ENCODE results near the gene SULT4A1. TPM values are rescaled to one million over a fixed set of nuclear protein-coding genes. Genes with fewer than 3 reads are reported as not detected.

The SULT4A1 gene
- total RNA-seq, 4 donors from 2014 or later: 1.3 TPM; not detected in 3

DNA sequence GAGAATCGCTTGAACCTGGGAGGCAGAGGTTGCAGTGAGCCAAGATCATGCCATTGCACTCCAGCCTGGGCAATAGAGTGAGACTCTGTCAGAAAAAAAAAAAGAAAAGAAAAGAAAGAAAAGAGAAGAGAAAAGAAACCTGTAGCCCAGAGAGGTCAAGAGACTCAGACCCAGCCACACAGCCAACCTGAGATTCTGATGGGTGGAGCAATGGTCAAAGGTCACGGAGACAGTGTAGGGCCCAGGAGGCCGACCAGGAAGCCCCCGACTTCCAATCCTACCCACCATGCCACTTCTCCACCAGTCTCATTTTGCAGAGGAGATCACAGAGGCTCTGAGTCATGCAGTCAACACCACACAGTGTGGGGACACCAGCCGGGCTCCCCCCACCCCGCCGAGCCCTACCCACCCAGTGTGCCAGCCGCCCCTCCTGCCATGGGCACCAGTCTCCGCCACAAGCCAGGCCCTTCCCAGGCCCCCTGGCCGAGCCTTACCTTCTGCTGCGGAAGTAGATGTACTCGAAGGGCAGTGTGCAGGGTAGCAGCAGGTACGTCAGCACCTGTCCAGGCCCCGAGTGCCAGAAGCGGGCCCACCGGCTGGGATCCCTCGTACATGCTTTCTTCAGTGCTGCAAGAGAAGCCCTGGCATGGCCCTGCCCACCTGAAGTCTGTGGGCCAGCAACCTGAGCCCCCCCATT lies 21.6 kb upstream of the SULT4A1 start:
- no peak for DNase-seq (ENCODE audit: low spot score in 2 of 2)
- 89 to 91% methylated on average over 11 to 17 of the region's 17 CpGs for WGBS, 2 donors
- Histone ChIP-seq H3K9me3 (no peaks in the 10 kb centered on the region), H3K4me1 (no peaks in the 10 kb centered on the region), H3K27me3 (peaks cover 0 to 15% of the 10 kb centered on the region in 2 donors), H3K27ac (no peak overlapping the region), H3K4me3 (no peak overlapping the region), H3K36me3 (no peaks in the 10 kb centered on the region)
- TF ChIP-seq POLR2A (IDR thresholded peaks at IDR 0.05) (no peak), EP300 (IDR thresholded peaks at IDR 0.05) (no peak)
- TF ChIP-seq, protein P1, sequence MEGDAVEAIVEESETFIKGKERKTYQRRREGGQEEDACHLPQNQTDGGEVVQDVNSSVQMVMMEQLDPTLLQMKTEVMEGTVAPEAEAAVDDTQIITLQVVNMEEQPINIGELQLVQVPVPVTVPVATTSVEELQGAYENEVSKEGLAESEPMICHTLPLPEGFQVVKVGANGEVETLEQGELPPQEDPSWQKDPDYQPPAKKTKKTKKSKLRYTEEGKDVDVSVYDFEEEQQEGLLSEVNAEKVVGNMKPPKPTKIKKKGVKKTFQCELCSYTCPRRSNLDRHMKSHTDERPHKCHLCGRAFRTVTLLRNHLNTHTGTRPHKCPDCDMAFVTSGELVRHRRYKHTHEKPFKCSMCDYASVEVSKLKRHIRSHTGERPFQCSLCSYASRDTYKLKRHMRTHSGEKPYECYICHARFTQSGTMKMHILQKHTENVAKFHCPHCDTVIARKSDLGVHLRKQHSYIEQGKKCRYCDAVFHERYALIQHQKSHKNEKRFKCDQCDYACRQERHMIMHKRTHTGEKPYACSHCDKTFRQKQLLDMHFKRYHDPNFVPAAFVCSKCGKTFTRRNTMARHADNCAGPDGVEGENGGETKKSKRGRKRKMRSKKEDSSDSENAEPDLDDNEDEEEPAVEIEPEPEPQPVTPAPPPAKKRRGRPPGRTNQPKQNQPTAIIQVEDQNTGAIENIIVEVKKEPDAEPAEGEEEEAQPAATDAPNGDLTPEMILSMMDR (IDR thresholded peaks at IDR 0.05): no peak

DNA sequence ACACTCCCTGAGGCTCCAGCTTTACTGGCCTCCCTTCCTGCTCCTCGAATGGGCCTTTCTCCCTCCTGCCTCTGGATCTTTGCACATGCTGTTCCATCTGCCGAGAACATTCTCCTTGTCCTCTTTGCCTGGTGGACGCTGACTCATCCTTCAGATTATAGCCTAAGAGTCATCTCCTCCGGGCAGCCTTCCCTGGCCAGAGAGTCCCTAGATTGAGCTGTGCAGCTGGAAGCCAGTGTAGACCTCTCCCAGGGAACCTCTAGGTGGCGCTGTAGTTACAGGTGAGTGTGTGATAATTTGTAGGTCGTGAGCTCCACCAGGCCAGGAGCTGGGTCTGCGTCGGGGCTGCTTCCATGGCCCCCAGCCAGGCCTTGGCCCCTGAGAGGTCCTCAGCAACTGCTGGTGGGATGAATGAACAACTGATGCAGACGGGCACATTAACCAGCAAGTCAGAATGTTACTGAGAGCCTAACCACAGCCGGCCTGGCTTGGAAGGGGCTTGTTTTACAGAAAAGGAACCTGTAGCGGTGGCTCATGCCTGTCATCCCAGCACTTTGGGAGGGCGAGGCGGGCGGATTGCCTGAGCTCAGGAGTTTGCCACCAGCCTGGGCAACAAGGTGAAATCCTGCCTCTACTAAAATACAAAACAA lies 20.8 kb upstream of the SULT4A1 start:
- WGBS, 2 donors: 35 to 37% methylated on average over 11 to 12 of the region's 14 CpGs
- DNase-seq (ENCODE audit: low spot score in 2 of 2): peak in 1 of 2 donors; percentile 12
- H3K27me3 ChIP-seq: peaks cover 0 to 9% of the 10 kb centered on the region in 2 donors
- H3K4me1 ChIP-seq: no peaks in the 10 kb centered on the region
- no peaks in the 10 kb centered on the region for H3K36me3 ChIP-seq
- TF ChIP-seq, protein P1 (IDR thresholded peaks at IDR 0.05): peak in 2 of 5 experiments; percentile 18 to 25
- no peak for TF ChIP-seq EP300 (IDR thresholded peaks at IDR 0.05)
- H3K9me3 ChIP-seq: no peaks in the 10 kb centered on the region
- no peak overlapping the region for H3K4me3 ChIP-seq
- H3K27ac ChIP-seq: no peak overlapping the region

DNA sequence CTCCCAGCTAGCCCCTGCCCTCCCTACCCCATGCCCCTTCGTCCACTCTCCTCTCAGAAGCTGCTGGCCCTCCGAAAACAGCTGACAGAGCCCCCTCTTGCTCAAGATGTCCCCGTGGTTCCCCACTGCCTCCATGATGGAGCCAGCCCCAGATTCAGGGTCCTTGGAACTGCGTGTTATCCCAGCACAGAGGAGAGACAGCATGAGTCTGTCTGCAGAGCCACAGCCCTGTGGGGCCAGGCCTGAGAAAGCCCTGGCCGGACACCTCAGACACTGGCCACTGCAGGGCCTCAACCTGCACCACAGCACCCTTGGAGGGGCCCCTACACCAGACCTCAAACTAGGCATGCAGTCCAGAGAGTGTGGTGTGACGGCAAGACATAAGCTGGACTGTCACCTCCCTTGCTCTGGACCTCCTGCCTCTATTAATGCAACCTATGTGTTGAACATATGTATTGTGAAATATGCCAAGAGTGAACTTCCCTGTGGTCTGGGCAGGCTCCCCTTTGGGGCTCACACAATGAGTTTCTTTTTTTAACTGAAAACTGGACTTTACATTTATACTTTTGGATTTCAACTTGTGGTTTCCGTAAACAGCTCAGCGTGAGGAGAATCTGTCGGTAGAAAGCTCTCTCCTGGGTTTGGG lies 19.9 kb upstream of the SULT4A1 start:
- TF ChIP-seq, protein P1 (IDR thresholded peaks at IDR 0.05): no peak
- no peak for TF ChIP-seq POLR2A (IDR thresholded peaks at IDR 0.05)
- Histone ChIP-seq H3K36me3 (no peaks in the 10 kb centered on the region), H3K27ac (no peak overlapping the region), H3K4me3 (no peak overlapping the region), H3K4me1 (no peaks in the 10 kb centered on the region), H3K27me3 (peaks cover 0 to under 1% of the 10 kb centered on the region in 2 donors), H3K9me3 (no peaks in the 10 kb centered on the region)
- 82 to 89% methylated on average over 9 of the region's 9 CpGs for WGBS, 2 donors
- no peak for DNase-seq (ENCODE audit: low spot score in 2 of 2)

DNA sequence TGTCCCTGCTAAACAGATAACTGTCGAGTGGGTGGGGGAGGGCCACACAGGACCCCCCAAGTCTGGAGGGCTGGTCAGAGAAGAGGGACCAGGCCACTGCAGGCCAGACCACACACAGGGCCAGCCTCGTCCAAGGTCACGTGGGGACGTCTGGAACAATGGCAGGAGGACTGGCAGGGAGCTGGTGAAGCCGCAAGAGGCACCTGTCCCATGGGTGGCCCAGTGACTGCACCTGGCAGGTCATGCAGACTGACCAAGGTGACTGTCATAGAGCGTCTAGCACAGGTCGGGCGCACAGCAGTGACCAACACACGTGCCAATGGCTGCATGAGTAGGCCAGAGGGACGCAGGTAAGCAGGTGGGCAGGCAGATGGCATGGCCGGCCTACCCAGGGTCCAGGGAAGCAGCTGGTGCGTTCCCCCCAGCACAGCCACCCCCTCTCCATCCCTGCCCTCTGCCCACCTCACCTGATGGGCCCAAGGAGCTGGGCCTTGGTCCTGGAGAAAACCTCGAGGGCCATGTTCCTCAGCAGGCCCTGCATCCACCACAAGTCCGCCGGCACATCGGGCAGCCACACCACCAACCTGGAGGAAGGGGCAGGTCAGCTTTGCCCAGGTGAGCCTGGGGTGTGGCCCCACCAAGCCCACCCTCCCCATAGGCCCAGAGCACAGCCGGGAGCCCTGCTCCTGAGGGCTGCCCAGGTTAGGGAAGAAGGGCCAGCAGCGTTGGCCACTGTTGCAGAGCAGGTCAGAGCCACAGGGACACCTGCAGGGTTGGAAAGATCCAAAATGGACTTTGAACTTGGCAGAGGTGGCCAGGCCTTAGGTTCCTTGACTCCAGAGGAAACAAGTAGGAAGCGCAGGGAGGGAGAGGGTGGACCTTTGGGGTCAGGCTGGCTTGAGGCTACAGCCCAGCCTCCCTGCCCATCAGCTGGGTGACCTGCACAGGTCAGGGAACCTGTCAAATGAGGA lies 19.1 kb upstream of the SULT4A1 start:
- TF ChIP-seq POLR2A (IDR thresholded peaks at IDR 0.05) (no peak), EP300 (IDR thresholded peaks at IDR 0.05) (no peak)
- TF ChIP-seq, protein P1 (IDR thresholded peaks at IDR 0.05): no peak
- no peaks in the 10 kb centered on the region for H3K36me3 ChIP-seq
- no peaks in the 10 kb centered on the region for H3K27me3 ChIP-seq
- no peaks in the 10 kb centered on the region for H3K4me1 ChIP-seq
- DNase-seq (ENCODE audit: low spot score in 2 of 2): no peak
- H3K9me3 ChIP-seq: no peaks in the 10 kb centered on the region
- 77 to 86% methylated on average over 17 to 19 of the region's 19 CpGs for WGBS, 2 donors
- no peak overlapping the region for H3K4me3 ChIP-seq
- no peak overlapping the region for H3K27ac ChIP-seq
